GM23338 (cell line): ENCODE measurements around the gene RXRA. TPM values are rescaled to one million over a fixed set of nuclear protein-coding genes. Genes with fewer than 3 reads are reported as not detected.

Experiments used
- ATAC-seq: fragments of 200-7000 bp; cut with Tn5 transposase; 3 replicates; pipeline ENCODE4 v1.9.1; 2020
- DNase-seq: peaks from one replicate; pipeline ENCODE4 v3.0.0-alpha.2; 2015; ENCODE audit warnings: low spot score
- H2AFZ ChIP-seq: fragments of 200-600 bp; sonication (generic); 2 replicates; pipeline ENCODE4 v1.8.0; 2016; ENCODE audit warnings: antibody characterized with exemption, mild to moderate bottlenecking, moderate library complexity
- H3F3A ChIP-seq: fragments of 200-600 bp; sonication (generic); replicated peaks from 2 replicates; pipeline ENCODE4 v1.8.0; 2017; ENCODE audit warnings: antibody characterized with exemption, mixed run types, low read depth
- H3K27ac ChIP-seq: fragments of 200-600 bp; sonication (generic); 2 replicates; pipeline ENCODE4 v1.6.1; 2016; ENCODE audit warnings: low read depth
- H3K27me3 ChIP-seq: fragments of 200-600 bp; sonication (generic); 2 replicates; pipeline ENCODE4 v1.8.0; 2016; ENCODE audit warnings: mild to moderate bottlenecking, mixed run types, moderate library complexity; ENCODE audit not compliant: insufficient read depth
- H3K36me3 ChIP-seq: fragments of 200-600 bp; sonication (generic); 2 replicates; pipeline ENCODE4 v1.8.0; 2016; ENCODE audit warnings: mild to moderate bottlenecking; ENCODE audit not compliant: insufficient read depth
- H3K4me1 ChIP-seq: fragments of 200-600 bp; sonication (generic); 2 replicates; pipeline ENCODE4 v1.8.0; 2016; ENCODE audit warnings: mild to moderate bottlenecking, moderate library complexity; ENCODE audit not compliant: insufficient read depth
- H3K4me2 ChIP-seq: fragments of 200-600 bp; sonication (generic); 2 replicates; pipeline ENCODE4 v1.7.1; 2017; ENCODE audit warnings: mixed run types
- H3K4me3 ChIP-seq: fragments of 200-600 bp; sonication (generic); 2 replicates; pipeline ENCODE4 v1.6.1; 2016; ENCODE audit warnings: mixed run types
- H3K79me2 ChIP-seq: fragments of 200-600 bp; sonication (generic); replicated peaks from 2 replicates; pipeline ENCODE4 v1.8.0; 2017; ENCODE audit warnings: mild to moderate bottlenecking; ENCODE audit not compliant: insufficient read depth
- H3K9me2 ChIP-seq: fragments of 200-600 bp; sonication (generic); 2 replicates; pipeline ENCODE4 v1.8.0; 2017; ENCODE audit not compliant: insufficient read depth
- H4K20me1 ChIP-seq: fragments of 200-600 bp; sonication (generic); replicated peaks from 2 replicates; pipeline ENCODE4 v1.8.0; 2017; ENCODE audit warnings: mild to moderate bottlenecking; ENCODE audit not compliant: insufficient read depth
- H3K27ac Mint-ChIP-seq: 2 replicates; pipeline ENCODE4 v1.8.0; 2020; ENCODE audit warnings: inconsistent platforms, mild to moderate bottlenecking, moderate library complexity, mixed read lengths
- H3K27me3 Mint-ChIP-seq: 3 replicates; pipeline ENCODE4 v1.8.0; 2022; ENCODE audit warnings: low read depth, mild to moderate bottlenecking, moderate library complexity, mixed read lengths, inconsistent platforms; ENCODE audit not compliant: insufficient read depth, poor library complexity
- H3K36me3 Mint-ChIP-seq: 3 replicates; pipeline ENCODE4 v1.8.0; 2021; ENCODE audit warnings: low read depth, mild to moderate bottlenecking, inconsistent platforms, moderate library complexity, mixed read lengths
- H3K4me1 Mint-ChIP-seq: 3 replicates; pipeline ENCODE4 v1.8.0; 2020; ENCODE audit warnings: mild to moderate bottlenecking, inconsistent platforms, mixed read lengths
- H3K4me3 Mint-ChIP-seq: 3 replicates; pipeline ENCODE4 v1.8.0; 2021; ENCODE audit warnings: moderate library complexity, mild to moderate bottlenecking, inconsistent platforms, mixed read lengths
- H3K9me3 Mint-ChIP-seq: 3 replicates; pipeline ENCODE4 v1.8.0; 2020; ENCODE audit warnings: moderate library complexity, mild to moderate bottlenecking, inconsistent platforms, mixed read lengths
- CREB1 ChIP-seq: fragments of 250-450 bp; sonication (Bioruptor Pico); IDR thresholded peaks from 2 replicates; pipeline ENCODE4 v1.5.0; 2020; ENCODE audit warnings: low read depth, mild to moderate bottlenecking, moderate library complexity
- EZH2 ChIP-seq: fragments of 200-600 bp; sonication (generic); IDR thresholded peaks from one replicate; pipeline ENCODE4 v1.8.0; 2017; ENCODE audit warnings: antibody characterized with exemption, mild to moderate bottlenecking, low read depth; ENCODE audit not compliant: unreplicated experiment
- EZH2phosphoT487 ChIP-seq: fragments of 200-600 bp; sonication (generic); IDR thresholded peaks from one replicate; pipeline ENCODE4 v1.8.1; 2018; ENCODE audit warnings: antibody characterized with exemption; ENCODE audit not compliant: unreplicated experiment
- POLR2AphosphoS5 ChIP-seq: IDR thresholded peaks from 2 replicates; pipeline ENCODE4 v1.6.1; 2016; ENCODE audit warnings: antibody characterized with exemption, low read depth
- STAT1 ChIP-seq: IDR thresholded peaks from one replicate; pipeline ENCODE4 v1.6.1; 2016; ENCODE audit warnings: antibody characterized with exemption; ENCODE audit not compliant: unreplicated experiment
- ZNF114 ChIP-seq: fragments of 250-450 bp; sonication (Bioruptor Pico); IDR thresholded peaks from 2 replicates; pipeline ENCODE4 v1.5.0; 2020; ENCODE audit warnings: mild to moderate bottlenecking, moderate library complexity
- polyA plus RNA-seq: library from polyadenylated mRNA; unstranded; fragments of >200 nt; fragmentation: Nextera tagmentation; extraction: Ambion mirVana; gene quantifications from 2 replicates; pipeline ENCODE4 v1.2.1, GENCODE V29; 2016
- total RNA-seq: library from RNA; depleted of rRNA; stranded (reverse); fragments of >200 nt; shearing (Covaris generic); gene quantifications from 2 replicates; pipeline ENCODE4 v1.2.3, GENCODE V29; 2014
- TF ChIP-seq, protein P1 (sequence below): fragments of 250-450 bp; sonication (Bioruptor Pico); IDR thresholded peaks from 2 replicates; pipeline ENCODE4 v1.5.0; 2020; ENCODE audit warnings: mild to moderate bottlenecking, moderate library complexity
- TF ChIP-seq, protein P2 (sequence below), 2 experiments: fragments of 200-600 bp in 1 of 2; sonication (generic) in 1 of 2; conservative IDR thresholded peaks; 2 replicates each; pipeline versions ENCODE4 v1.5.1 to v1.6.1; 2016 to 2017; ENCODE audit warnings: antibody characterized with exemption in 2 of 2, low read depth in 2 of 2, mild to moderate bottlenecking in 2 of 2, moderate library complexity in 1 of 2

The RXRA gene
- total and polyA plus RNA-seq, 2 experiments from 2014 or later: 4.9 to 17.9 TPM

DNA sequence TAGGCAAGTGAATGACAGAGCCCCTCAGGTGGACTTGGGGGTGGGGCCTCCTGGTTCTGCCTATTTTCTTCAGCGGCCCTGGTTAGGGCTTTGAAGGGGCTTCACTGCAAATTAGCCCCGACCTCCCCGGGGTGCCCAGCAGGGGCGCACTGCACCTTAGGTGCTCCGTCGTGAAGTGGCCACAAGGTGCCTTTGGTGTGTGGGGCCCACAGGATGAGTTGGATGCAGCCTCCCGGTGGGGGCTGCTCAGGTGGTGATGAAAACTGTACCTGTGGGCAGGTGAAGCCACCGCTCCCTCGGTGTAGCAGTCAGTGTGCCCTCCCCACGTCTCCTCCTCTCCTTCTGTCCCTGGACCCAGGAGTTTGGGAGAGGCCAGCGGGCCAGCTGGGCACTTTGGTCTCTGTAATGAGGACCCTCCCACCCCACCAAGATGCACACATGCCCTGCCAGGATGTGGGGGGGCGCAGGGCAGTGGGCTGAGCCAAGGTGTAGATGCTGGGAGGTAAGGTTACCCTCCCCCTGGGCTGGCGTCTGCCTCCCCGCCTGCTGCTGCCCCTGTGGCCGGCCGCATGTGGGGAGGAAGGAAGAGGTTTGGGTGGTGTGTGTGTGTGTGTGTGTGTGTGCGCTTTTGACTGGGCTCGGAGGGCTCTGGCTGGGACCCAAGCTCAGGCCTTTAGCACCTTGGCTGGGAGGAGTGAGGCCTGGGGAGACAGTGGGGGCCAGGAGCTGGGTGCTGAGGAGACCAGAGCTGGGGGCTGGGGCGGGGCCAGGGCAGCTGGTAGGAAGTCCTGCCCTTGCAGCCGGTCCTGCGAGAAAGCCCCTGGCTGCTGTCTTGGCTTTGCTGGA lies 55.6 kb downstream of the RXRA start:
- ATAC-seq (no peak; the same call in 2 of the 3 replicates), DNase-seq (no peak)
- Histone ChIP-seq H4K20me1 (no peaks in the 10 kb centered on the region), H3K27ac (0 out of 2 replicates have a peak overlapping the region, but pooled peaks have one; percentile 59), H3K79me2 (peaks cover 58% of the 10 kb centered on the region), H3F3A (no peaks in the 10 kb centered on the region), H3K27me3 (no peaks in the 10 kb centered on the region), H3K36me3 (no peaks in the 10 kb centered on the region), H3K4me1 (no peaks in the 10 kb centered on the region), H3K9me2 (no peaks in the 10 kb centered on the region), H3K4me2 (no peak overlapping the region), H2AFZ (no peak overlapping the region), H3K4me3 (no peak overlapping the region)
- H3K9me3 Mint-ChIP-seq: no peaks in the 10 kb centered on the region
- H3K27me3 Mint-ChIP-seq: peaks cover 6% of the 10 kb centered on the region
- no peak overlapping the region for H3K27ac Mint-ChIP-seq
- no peaks in the 10 kb centered on the region for H3K36me3 Mint-ChIP-seq
- peaks cover 12% of the 10 kb centered on the region for H3K4me1 Mint-ChIP-seq
- TF ChIP-seq EZH2: no peak
- no peak for TF ChIP-seq EZH2phosphoT487
- TF ChIP-seq, protein P1, sequence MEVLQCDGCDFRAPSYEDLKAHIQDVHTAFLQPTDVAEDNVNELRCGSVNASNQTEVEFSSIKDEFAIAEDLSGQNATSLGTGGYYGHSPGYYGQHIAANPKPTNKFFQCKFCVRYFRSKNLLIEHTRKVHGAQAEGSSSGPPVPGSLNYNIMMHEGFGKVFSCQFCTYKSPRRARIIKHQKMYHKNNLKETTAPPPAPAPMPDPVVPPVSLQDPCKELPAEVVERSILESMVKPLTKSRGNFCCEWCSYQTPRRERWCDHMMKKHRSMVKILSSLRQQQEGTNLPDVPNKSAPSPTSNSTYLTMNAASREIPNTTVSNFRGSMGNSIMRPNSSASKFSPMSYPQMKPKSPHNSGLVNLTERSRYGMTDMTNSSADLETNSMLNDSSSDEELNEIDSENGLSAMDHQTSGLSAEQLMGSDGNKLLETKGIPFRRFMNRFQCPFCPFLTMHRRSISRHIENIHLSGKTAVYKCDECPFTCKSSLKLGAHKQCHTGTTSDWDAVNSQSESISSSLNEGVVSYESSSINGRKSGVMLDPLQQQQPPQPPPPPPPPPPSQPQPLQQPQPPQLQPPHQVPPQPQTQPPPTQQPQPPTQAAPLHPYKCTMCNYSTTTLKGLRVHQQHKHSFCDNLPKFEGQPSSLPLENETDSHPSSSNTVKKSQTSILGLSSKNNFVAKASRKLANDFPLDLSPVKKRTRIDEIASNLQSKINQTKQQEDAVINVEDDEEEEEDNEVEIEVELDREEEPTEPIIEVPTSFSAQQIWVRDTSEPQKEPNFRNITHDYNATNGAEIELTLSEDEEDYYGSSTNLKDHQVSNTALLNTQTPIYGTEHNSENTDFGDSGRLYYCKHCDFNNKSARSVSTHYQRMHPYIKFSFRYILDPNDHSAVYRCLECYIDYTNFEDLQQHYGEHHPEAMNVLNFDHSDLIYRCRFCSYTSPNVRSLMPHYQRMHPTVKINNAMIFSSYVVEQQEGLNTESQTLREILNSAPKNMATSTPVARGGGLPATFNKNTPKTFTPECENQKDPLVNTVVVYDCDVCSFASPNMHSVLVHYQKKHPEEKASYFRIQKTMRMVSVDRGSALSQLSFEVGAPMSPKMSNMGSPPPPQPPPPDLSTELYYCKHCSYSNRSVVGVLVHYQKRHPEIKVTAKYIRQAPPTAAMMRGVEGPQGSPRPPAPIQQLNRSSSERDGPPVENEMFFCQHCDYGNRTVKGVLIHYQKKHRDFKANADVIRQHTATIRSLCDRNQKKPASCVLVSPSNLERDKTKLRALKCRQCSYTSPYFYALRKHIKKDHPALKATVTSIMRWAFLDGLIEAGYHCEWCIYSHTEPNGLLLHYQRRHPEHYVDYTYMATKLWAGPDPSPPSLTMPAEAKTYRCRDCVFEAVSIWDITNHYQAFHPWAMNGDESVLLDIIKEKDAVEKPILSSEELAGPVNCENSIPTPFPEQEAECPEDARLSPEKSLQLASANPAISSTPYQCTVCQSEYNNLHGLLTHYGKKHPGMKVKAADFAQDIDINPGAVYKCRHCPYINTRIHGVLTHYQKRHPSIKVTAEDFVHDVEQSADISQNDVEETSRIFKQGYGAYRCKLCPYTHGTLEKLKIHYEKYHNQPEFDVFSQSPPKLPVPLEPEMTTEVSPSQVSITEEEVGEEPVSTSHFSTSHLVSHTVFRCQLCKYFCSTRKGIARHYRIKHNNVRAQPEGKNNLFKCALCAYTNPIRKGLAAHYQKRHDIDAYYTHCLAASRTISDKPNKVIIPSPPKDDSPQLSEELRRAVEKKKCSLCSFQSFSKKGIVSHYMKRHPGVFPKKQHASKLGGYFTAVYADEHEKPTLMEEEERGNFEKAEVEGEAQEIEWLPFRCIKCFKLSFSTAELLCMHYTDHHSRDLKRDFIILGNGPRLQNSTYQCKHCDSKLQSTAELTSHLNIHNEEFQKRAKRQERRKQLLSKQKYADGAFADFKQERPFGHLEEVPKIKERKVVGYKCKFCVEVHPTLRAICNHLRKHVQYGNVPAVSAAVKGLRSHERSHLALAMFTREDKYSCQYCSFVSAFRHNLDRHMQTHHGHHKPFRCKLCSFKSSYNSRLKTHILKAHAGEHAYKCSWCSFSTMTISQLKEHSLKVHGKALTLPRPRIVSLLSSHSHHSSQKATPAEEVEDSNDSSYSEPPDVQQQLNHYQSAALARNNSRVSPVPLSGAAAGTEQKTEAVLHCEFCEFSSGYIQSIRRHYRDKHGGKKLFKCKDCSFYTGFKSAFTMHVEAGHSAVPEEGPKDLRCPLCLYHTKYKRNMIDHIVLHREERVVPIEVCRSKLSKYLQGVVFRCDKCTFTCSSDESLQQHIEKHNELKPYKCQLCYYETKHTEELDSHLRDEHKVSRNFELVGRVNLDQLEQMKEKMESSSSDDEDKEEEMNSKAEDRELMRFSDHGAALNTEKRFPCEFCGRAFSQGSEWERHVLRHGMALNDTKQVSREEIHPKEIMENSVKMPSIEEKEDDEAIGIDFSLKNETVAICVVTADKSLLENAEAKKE (CRISPR knock-in tag): no peak
- no peak for TF ChIP-seq STAT1
- TF ChIP-seq ZNF114 (CRISPR knock-in tag): no peak
- TF ChIP-seq POLR2AphosphoS5: no peak
- TF ChIP-seq, protein P2, sequence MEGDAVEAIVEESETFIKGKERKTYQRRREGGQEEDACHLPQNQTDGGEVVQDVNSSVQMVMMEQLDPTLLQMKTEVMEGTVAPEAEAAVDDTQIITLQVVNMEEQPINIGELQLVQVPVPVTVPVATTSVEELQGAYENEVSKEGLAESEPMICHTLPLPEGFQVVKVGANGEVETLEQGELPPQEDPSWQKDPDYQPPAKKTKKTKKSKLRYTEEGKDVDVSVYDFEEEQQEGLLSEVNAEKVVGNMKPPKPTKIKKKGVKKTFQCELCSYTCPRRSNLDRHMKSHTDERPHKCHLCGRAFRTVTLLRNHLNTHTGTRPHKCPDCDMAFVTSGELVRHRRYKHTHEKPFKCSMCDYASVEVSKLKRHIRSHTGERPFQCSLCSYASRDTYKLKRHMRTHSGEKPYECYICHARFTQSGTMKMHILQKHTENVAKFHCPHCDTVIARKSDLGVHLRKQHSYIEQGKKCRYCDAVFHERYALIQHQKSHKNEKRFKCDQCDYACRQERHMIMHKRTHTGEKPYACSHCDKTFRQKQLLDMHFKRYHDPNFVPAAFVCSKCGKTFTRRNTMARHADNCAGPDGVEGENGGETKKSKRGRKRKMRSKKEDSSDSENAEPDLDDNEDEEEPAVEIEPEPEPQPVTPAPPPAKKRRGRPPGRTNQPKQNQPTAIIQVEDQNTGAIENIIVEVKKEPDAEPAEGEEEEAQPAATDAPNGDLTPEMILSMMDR (conservative IDR thresholded peaks at IDR 0.05; ENCODE audit: low read depth in 2 of 2): peak in 1 of 2 experiments; percentile 23; a peak in 2 of 4 replicates
- TF ChIP-seq CREB1 (CRISPR knock-in tag): no peak
- H3K4me3 Mint-ChIP-seq: no peak overlapping the region
